Calu3 (cell line): ENCODE results near the gene FAM167B. TPM values are rescaled to one million over a fixed set of nuclear protein-coding genes. Genes with fewer than 3 reads are reported as not detected.

ENCODE experiments used
- BruUV-seq: library from RNA; stranded (reverse); fragments of 400-500 nt; replicated peaks from 2 replicates; lab custom pipeline; 2021; lab: Mats Ljungman, UMichigan
- CTCF ChIA-PET: fragments of 300-600 bp; sonication (Branson Sonifier 250); formaldehyde crosslinking; loops from one replicate; lab custom pipeline; 2022; ENCODE audit warnings: antibody characterized with exemption; lab: Charles Lee
- DNase-seq: peaks from one replicate; pipeline ENCODE4 v3.0.0; 2022
- H3K27ac Mint-ChIP-seq: one replicate; pipeline ENCODE4 v1.8.0; 2022; ENCODE audit warnings: mixed read lengths; ENCODE audit not compliant: unreplicated experiment
- H3K27me3 Mint-ChIP-seq: one replicate; pipeline ENCODE4 v1.8.0; 2022; ENCODE audit warnings: mixed read lengths; ENCODE audit not compliant: unreplicated experiment
- H3K36me3 Mint-ChIP-seq: one replicate; pipeline ENCODE4 v1.8.0; 2022; ENCODE audit warnings: mild to moderate bottlenecking, moderate library complexity, mixed read lengths; ENCODE audit not compliant: insufficient read depth, unreplicated experiment
- H3K4me1 Mint-ChIP-seq: one replicate; pipeline ENCODE4 v1.8.0; 2022; ENCODE audit warnings: mild to moderate bottlenecking, low read depth, mixed read lengths; ENCODE audit not compliant: unreplicated experiment
- H3K4me3 Mint-ChIP-seq: one replicate; pipeline ENCODE4 v1.8.0; 2022; ENCODE audit warnings: mild to moderate bottlenecking, low read depth, moderate library complexity, mixed read lengths; ENCODE audit not compliant: unreplicated experiment
- H3K9me3 Mint-ChIP-seq: one replicate; pipeline ENCODE4 v1.8.0; 2022; ENCODE audit warnings: low read depth, mixed read lengths; ENCODE audit not compliant: unreplicated experiment
- intact Hi-C: fragments of 100-400 bp; cut with micrococcal nuclease; formaldehyde crosslinking; loops from one replicate; pipeline ENCODE4 v1.10.0; 2022; ENCODE audit not compliant: unreplicated experiment
- total RNA-seq: library from RNA; stranded (reverse); gene quantifications from 2 replicates; pipeline ENCODE4 v1.2.3, GENCODE V29; 2022
- TF ChIP-seq, protein P1 (sequence below): fragments of 200-600 bp; IDR thresholded peaks from one replicate; pipeline ENCODE4 v1.8.0; 2022; ENCODE audit warnings: antibody characterized with exemption; ENCODE audit not compliant: unreplicated experiment

The FAM167B gene
- total RNA-seq, 1 experiment from 2014 or later = 1.8 TPM

DNA sequence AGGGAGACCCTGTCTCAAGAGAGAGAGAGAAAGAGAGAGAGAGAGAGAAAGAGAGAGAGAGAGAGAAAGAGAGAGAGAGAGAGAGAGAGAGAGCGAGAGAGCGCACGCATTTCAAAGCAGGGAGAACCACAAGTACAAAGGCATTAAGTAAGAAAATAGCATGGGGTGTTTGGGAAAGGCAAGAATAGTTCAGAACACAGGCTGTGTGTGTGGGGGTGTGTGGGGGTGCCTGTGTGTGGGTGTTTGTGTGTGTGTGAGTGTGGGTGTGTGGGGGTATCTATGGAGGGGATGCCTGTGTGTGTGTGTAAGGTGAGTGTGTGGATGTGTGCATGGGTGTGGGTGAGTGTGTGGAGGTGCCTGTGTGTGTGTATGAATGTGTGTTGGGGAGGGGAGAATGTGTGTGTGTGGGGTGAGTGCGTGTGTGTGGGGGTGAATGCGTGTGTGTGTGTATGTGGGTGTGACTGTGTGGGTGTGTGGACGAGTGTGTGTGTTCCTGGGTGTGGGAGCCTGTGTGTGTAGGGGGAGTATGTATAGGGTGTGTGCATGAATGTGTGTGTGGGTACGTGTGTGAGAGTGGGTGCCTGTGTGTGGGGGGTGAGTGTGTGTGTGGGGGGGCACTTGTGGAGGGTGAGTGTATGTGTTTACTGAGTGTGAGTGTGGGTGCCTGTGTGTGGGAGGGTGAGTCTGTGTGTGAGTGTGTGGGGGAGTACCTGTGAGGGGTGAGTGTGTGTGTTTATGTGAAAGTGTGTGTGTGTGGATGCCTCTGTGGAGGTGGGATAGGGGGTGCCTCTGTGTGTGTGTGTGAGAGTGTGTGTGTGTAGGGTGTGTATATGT, 25.8 kb downstream of the FAM167B start:
- Mint-ChIP-seq H3K9me3 (no peaks in the 10 kb centered on the region), H3K36me3 (peaks cover 5% of the 10 kb centered on the region), H3K4me3 (peak overlapping the region; percentile 32), H3K27ac (no peak overlapping the region), H3K27me3 (peaks cover 29% of the 10 kb centered on the region), H3K4me1 (peaks cover 20% of the 10 kb centered on the region)
- no TSS peak for BruUV-seq
- no peak for DNase-seq
- intact Hi-C loops = no loop called here
- CTCF ChIA-PET = interaction anchor here (0.7 to 0.8 kb wide), 2 partner anchors 242 to 613 kb away, joined by 5 to 8 read pairs; no protein-coding TSS in a partner anchor
- TF ChIP-seq, protein P1, sequence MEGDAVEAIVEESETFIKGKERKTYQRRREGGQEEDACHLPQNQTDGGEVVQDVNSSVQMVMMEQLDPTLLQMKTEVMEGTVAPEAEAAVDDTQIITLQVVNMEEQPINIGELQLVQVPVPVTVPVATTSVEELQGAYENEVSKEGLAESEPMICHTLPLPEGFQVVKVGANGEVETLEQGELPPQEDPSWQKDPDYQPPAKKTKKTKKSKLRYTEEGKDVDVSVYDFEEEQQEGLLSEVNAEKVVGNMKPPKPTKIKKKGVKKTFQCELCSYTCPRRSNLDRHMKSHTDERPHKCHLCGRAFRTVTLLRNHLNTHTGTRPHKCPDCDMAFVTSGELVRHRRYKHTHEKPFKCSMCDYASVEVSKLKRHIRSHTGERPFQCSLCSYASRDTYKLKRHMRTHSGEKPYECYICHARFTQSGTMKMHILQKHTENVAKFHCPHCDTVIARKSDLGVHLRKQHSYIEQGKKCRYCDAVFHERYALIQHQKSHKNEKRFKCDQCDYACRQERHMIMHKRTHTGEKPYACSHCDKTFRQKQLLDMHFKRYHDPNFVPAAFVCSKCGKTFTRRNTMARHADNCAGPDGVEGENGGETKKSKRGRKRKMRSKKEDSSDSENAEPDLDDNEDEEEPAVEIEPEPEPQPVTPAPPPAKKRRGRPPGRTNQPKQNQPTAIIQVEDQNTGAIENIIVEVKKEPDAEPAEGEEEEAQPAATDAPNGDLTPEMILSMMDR = no peak

DNA sequence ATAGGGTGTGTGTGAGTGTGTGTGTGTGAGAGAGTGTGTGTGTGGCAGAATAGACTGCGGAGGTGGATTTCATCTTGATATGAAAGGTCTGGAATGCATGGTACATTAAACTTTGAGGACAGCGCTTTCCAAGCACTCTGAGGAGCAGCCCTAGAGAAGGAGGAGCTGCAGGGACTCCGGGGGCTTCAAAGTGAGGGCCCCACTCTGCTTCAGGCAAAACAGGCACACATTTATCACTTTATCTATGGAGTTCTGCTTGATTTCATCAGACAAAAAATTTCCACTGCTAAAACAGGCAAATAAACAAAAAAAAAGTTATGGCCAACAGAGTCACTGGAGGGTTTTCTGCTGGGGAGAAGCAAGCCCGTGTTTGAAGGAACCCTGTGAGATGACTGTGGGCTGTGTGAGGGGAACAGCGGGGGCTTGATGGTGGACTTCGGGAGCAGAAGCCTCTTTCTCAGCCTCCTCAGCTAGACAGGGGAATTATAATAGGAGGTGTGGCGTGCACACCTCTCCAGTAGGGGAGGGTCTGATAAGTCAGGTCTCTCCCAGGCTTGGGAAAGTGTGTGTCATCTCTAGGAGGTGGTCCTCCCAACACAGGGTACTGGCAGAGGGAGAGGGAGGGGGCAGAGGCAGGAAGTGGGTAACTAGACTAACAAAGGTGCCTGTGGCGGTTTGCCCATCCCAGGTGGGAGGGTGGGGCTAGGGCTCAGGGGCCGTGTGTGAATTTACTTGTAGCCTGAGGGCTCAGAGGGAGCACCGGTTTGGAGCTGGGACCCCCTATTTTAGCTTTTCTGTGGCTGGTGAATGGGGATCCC, 26.6 kb downstream of the FAM167B start:
- intact Hi-C loops = no loop called here
- BruUV-seq = no TSS peak
- DNase-seq = peak; percentile 70
- peak overlapping the region; percentile 84 for H3K27ac Mint-ChIP-seq
- H3K27me3 Mint-ChIP-seq = peaks cover 33% of the 10 kb centered on the region
- peaks cover 5% of the 10 kb centered on the region for H3K36me3 Mint-ChIP-seq
- H3K4me1 Mint-ChIP-seq = peaks cover 20% of the 10 kb centered on the region
- H3K4me3 Mint-ChIP-seq = peak overlapping the region; percentile 32
- TF ChIP-seq, protein P1 = no peak
- CTCF ChIA-PET = interaction anchor here (0.8 kb wide), 1 partner anchor 9 kb away, joined by 5 read pairs; no protein-coding TSS in a partner anchor
- no peaks in the 10 kb centered on the region for H3K9me3 Mint-ChIP-seq

DNA sequence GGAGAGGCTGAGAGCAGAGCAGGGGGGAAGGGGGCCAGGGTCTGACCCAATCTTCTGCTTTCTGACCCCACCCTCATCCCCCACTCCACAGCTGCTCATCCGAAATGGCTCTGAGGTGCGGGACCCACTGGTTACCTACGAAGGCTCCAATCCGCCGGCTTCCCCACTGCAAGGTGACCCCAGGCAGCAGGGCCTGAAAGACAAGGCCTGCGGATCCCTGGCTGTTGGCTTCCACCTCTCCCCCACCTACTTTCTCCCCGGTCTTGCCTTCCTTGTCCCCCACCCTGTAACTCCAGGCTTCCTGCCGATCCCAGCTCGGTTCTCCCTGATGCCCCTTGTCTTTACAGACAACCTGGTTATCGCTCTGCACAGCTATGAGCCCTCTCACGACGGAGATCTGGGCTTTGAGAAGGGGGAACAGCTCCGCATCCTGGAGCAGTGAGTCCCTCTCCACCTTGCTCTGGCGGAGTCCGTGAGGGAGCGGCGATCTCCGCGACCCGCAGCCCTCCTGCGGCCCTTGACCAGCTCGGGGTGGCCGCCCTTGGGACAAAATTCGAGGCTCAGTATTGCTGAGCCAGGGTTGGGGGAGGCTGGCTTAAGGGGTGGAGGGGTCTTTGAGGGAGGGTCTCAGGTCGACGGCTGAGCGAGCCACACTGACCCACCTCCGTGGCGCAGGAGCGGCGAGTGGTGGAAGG, 27.8 kb downstream of the FAM167B start:
- Mint-ChIP-seq H3K27me3 (peaks cover 39% of the 10 kb centered on the region), H3K27ac (peak overlapping the region; percentile 84), H3K4me3 (no peak overlapping the region), H3K4me1 (peaks cover 20% of the 10 kb centered on the region), H3K9me3 (no peaks in the 10 kb centered on the region), H3K36me3 (peaks cover 5% of the 10 kb centered on the region)
- CTCF ChIA-PET = interaction anchor here (0.8 kb wide), 1 partner anchor 10 kb away, joined by 5 read pairs; no protein-coding TSS in a partner anchor
- intact Hi-C loops = no loop called here
- TF ChIP-seq, protein P1 = no peak
- DNase-seq = no peak
- BruUV-seq = no TSS peak

DNA sequence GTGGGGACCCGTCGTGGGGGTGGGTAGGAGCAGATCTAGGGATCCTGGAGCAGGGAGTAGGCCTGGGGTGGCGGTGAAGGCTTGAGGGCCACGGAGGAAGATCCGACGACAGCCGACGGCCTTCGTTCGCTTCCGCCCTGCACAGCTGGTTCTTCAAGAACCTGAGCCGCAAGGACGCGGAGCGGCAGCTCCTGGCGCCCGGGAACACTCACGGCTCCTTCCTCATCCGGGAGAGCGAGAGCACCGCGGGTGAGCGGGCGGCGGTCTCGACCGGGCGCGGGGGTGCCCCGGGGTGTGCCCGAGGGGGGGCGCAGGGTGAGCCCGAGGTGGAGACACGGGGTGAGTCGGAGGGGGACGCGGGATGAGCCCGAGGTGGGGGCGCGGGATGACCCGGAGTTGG, 28.4 kb downstream of the FAM167B start:
- intact Hi-C loops = no loop called here
- H3K27ac Mint-ChIP-seq = no peak overlapping the region
- H3K4me1 Mint-ChIP-seq = peaks cover 20% of the 10 kb centered on the region
- no TSS peak for BruUV-seq
- TF ChIP-seq, protein P1 = no peak
- H3K9me3 Mint-ChIP-seq = no peaks in the 10 kb centered on the region
- H3K36me3 Mint-ChIP-seq = peaks cover 5% of the 10 kb centered on the region
- H3K4me3 Mint-ChIP-seq = no peak overlapping the region
- no peak for DNase-seq
- H3K27me3 Mint-ChIP-seq = peaks cover 39% of the 10 kb centered on the region
- CTCF ChIA-PET = no interaction called here
